K562 (cell line): ENCODE results near the gene PRPH2. TPM values are rescaled to one million over a fixed set of nuclear protein-coding genes. Genes with fewer than 3 reads are reported as not detected.
A peak's percentile ranks its signal among the peaks of the same experiment; 100 is the strongest.

ENCODE experiments used
- BRD4 ChIP-seq: fragments of 200-600 bp; sonication (generic); IDR thresholded peaks from 2 replicates; pipeline ENCODE4 v1.6.1; 2017; ENCODE audit warnings: inconsistent platforms
- CGGBP1 ChIP-seq: fragments of 250-450 bp; sonication (Bioruptor Pico); IDR thresholded peaks from 2 replicates; pipeline ENCODE4 v1.9.0; 2021; ENCODE audit warnings: mild to moderate bottlenecking
- CREB3 ChIP-seq: fragments of 450-650 bp; conservative IDR thresholded peaks from 2 replicates; pipeline ENCODE4 v1.6.1; 2016; ENCODE audit warnings: missing genetic modification characterization, low read depth, mild to moderate bottlenecking, missing compliant biosample characterization, moderate library complexity
- FOSL1 ChIP-seq: fragments of 200-800 bp; sonication (Bioruptor generic); conservative IDR thresholded peaks from 2 replicates; pipeline ENCODE4 v1.6.1; 2016; ENCODE audit warnings: missing genetic modification characterization, missing compliant biosample characterization
- GMEB1 ChIP-seq: fragments of 250-450 bp; sonication (Bioruptor Pico); IDR thresholded peaks from 2 replicates; pipeline ENCODE4 v1.4.0; 2020; ENCODE audit warnings: mild to moderate bottlenecking
- KDM4B ChIP-seq, 2 experiments: fragments of 450-650 bp in 1 of 2; sonication (generic) in 1 of 2; IDR thresholded peaks; 2 replicates each; pipeline ENCODE4 v1.6.1; 2016 to 2017; ENCODE audit warnings: borderline replicate concordance in 2 of 2, antibody characterized with exemption in 1 of 2, low read depth in 1 of 2, mild to moderate bottlenecking in 1 of 2
- MECOM ChIP-seq: fragments of 250-450 bp; sonication (Bioruptor Pico); IDR thresholded peaks from 2 replicates; pipeline ENCODE4 v1.8.0; 2022; ENCODE audit warnings: inconsistent platforms
- NCOR1 ChIP-seq: fragments of 450-650 bp; IDR thresholded peaks from 2 replicates; pipeline ENCODE4 v1.6.1; 2016; ENCODE audit warnings: mild to moderate bottlenecking, moderate library complexity
- NR2C2 ChIP-seq, 2 experiments: fragments of 200-800 bp in 1 of 2; sonication (Bioruptor generic) in 1 of 2; sonication (generic) in 1 of 2; formaldehyde crosslinking in 1 of 2; IDR thresholded peaks; 2 replicates each; pipeline versions ENCODE4 v1.6.1 to v1.8.0; 2016 to 2022; ENCODE audit warnings: mild to moderate bottlenecking in 1 of 2, missing compliant biosample characterization in 1 of 2, missing genetic modification characterization in 1 of 2, missing genetic modification reagents in 1 of 2
- PBX2 ChIP-seq, 2 experiments: IDR thresholded peaks in 1 of 2; conservative IDR thresholded peaks in 1 of 2; 2 replicates each; pipeline ENCODE4 v1.6.1; 2016; ENCODE audit warnings: low read depth in 2 of 2, mild to moderate bottlenecking in 1 of 2, missing compliant biosample characterization in 1 of 2, missing genetic modification characterization in 1 of 2, moderate library complexity in 1 of 2
- PHF8 ChIP-seq: fragments of 200-600 bp; sonication (generic); IDR thresholded peaks from 2 replicates; pipeline ENCODE4 v1.6.1; 2012; ENCODE audit warnings: mixed run types, mild to moderate bottlenecking, inconsistent platforms, low read length, moderate library complexity, borderline replicate concordance
- RBM25 ChIP-seq: fragments of 200-400 bp; formaldehyde crosslinking; IDR thresholded peaks from 2 replicates; pipeline ENCODE4 v1.6.1; 2018; ENCODE audit warnings: low read length, low read depth, moderate library complexity; ENCODE audit not compliant: severe bottlenecking
- SP1 ChIP-seq: sonication (generic); formaldehyde crosslinking; IDR thresholded peaks from 2 replicates; pipeline ENCODE4 v1.8.1; 2022; ENCODE audit warnings: mild to moderate bottlenecking, missing genetic modification reagents
- TBP ChIP-seq: optimal IDR thresholded peaks from 2 replicates; pipeline ENCODE3; 2011; ENCODE audit warnings: low read depth, low read length, improper control_type of control experiment
- ZNF133 ChIP-seq: fragments of 250-450 bp; sonication (Bioruptor Pico); IDR thresholded peaks from 2 replicates; pipeline ENCODE4 v1.4.0; 2020; ENCODE audit warnings: mild to moderate bottlenecking
- ZNF280B ChIP-seq: fragments of 250-450 bp; sonication (Bioruptor Pico); IDR thresholded peaks from 2 replicates; pipeline ENCODE4 v1.5.1; 2021; ENCODE audit warnings: mild to moderate bottlenecking
- ZNF445 ChIP-seq: fragments of 250-450 bp; sonication (Bioruptor Pico); IDR thresholded peaks from 2 replicates; pipeline ENCODE4 v1.4.0; 2020; ENCODE audit warnings: low read depth, mild to moderate bottlenecking, moderate library complexity
- ZNF561 ChIP-seq: fragments of 450-650 bp; formaldehyde crosslinking; conservative IDR thresholded peaks from 2 replicates; pipeline ENCODE4 v1.4.0; 2020; ENCODE audit warnings: mild to moderate bottlenecking, moderate library complexity
- polyA plus RNA-seq, 8 experiments: library from polyadenylated mRNA; depleted of rRNA in 4 of 8; stranded (reverse) in 5 of 8; unstranded in 3 of 8; fragments of >200 nt; fragmentation: Nextera tagmentation in 2 of 8; fragmentation: Illumina TruSeq in 1 of 8; extraction: Ambion mirVana in 2 of 8; extraction: Trizol in 1 of 8; gene quantifications; 2 replicates each; pipeline versions ENCODE4 v1.2.1 to v1.2.3, GENCODE V29; 2011 to 2014; ENCODE audit warnings: inconsistent platforms in 1 of 8, missing spikeins in 1 of 8
- total RNA-seq, 7 experiments: library from RNA; depleted of rRNA in 6 of 7; stranded (reverse); fragments of >200 nt in 6 of 7; fragmentation: Illumina TruSeq in 2 of 7; extraction: Trizol in 2 of 7; gene quantifications; 2 replicates each; pipeline versions ENCODE4 v1.2.1 to v1.2.3, GENCODE V29; 2011 to 2021; ENCODE audit warnings: low replicate concordance in 1 of 7

The PRPH2 gene
- total and polyA plus RNA-seq, 9 of the 15 experiments (the other 6 are each of a cell fraction or from before 2014, with no cell fraction given), result 0.03 to 0.11 (median 0.03) TPM; not detected in 5

- TF ChIP-seq PBX2 (CRISPR knock-in tag; IDR thresholded peaks at IDR 0.05; ENCODE audit: low read depth), result no peak
- TF ChIP-seq PBX2 (tag; conservative IDR thresholded peaks at IDR 0.05; ENCODE audit: low read depth), result no peak
- TF ChIP-seq SP1 (CRISPR knock-in tag), result peak; percentile 76; the same call in 1 of the 2 replicates
- no peak for TF ChIP-seq ZNF280B (CRISPR knock-in tag)
- peak; percentile 72; the same call in 1 of the 2 replicates for TF ChIP-seq PHF8
- no peak for TF ChIP-seq BRD4
- TF ChIP-seq ZNF445 (CRISPR knock-in tag), result no peak
- TF ChIP-seq GMEB1 (CRISPR knock-in tag), result no peak
- 0 out of 2 replicates have a peak, but pooled peaks have one; percentile 51 for TF ChIP-seq ZNF133 (CRISPR knock-in tag)
- TF ChIP-seq KDM4B (IDR thresholded peaks at IDR 0.05; ENCODE audit: borderline replicate concordance in 2 of 2, low read depth in 1 of 2), result peak in 1 of 2 experiments; percentile 63; a peak in 1 of 4 replicates
- TF ChIP-seq NR2C2 (CRISPR knock-in tag; IDR thresholded peaks at IDR 0.05), result peak; percentile 29
- no peak; the same call in none of the 2 replicates for TF ChIP-seq NR2C2 (tag; IDR thresholded peaks at IDR 0.05)
- no peak for TF ChIP-seq ZNF561 (CRISPR knock-in tag)
- peak; percentile 79 for TF ChIP-seq TBP
- no peak for TF ChIP-seq CREB3 (tag)
- no peak for TF ChIP-seq RBM25
- no peak for TF ChIP-seq NCOR1
- TF ChIP-seq CGGBP1, result 0 out of 2 replicates have a peak, but pooled peaks have one; percentile 13
- no peak for TF ChIP-seq MECOM (CRISPR knock-in tag)
- TF ChIP-seq FOSL1, result no peak
Measured at GRCh38 chr6:42746463-42747391, 24.3 kb upstream of the PRPH2 start (continued).
